DND-41 (cell line): Measurements from ENCODE around the gene FAM13A.
"Not testable (repeated sequence)": the region's sequence is repeated elsewhere in the genome, so short reads cannot be mapped to it uniquely, and the experiment has no call there.

ENCODE experiments used
- ATAC-seq: fragments of 200-7000 bp; cut with Tn5 transposase; 3 replicates; pipeline ENCODE4 v1.9.1; 2021; ENCODE audit warnings: low read depth; ENCODE audit not compliant: insufficient read depth
- DNase-seq: peaks from one replicate; pipeline ENCODE4 v3.0.0-alpha.2; 2020
- H2AFZ ChIP-seq: 2 replicates; pipeline ENCODE4 v1.6.0; 2012; ENCODE audit warnings: low read depth, low read length
- H3K27ac ChIP-seq: 2 replicates; pipeline ENCODE4 v1.5.1; 2012; ENCODE audit warnings: low read length, inconsistent platforms
- H3K27me3 ChIP-seq: fragments of 200-600 bp; sonication (generic); 2 replicates; pipeline ENCODE4 v1.6.0; 2012; ENCODE audit warnings: low read length, mild to moderate bottlenecking, inconsistent platforms; ENCODE audit not compliant: insufficient read depth, poor library complexity
- H3K36me3 ChIP-seq: 2 replicates; pipeline ENCODE4 v1.5.1; 2012; ENCODE audit warnings: low read length, inconsistent platforms; ENCODE audit not compliant: insufficient read depth
- H3K4me1 ChIP-seq: 2 replicates; pipeline ENCODE4 v1.5.1; 2012; ENCODE audit warnings: mild to moderate bottlenecking, low read length; ENCODE audit not compliant: insufficient read depth
- H3K4me2 ChIP-seq: 2 replicates; pipeline ENCODE4 v1.6.0; 2012; ENCODE audit warnings: mild to moderate bottlenecking, moderate library complexity, low read length, inconsistent platforms; ENCODE audit not compliant: insufficient read depth
- H3K4me3 ChIP-seq, 2 experiments: fragments of 200-600 bp in 1 of 2; shearing (Covaris generic) in 1 of 2; 2 replicates each; pipeline ENCODE4 v1.5.1; 2012 to 2016; ENCODE audit warnings: inconsistent platforms in 2 of 2, low read length in 2 of 2, mild to moderate bottlenecking in 2 of 2, low read depth in 1 of 2, moderate library complexity in 1 of 2
- H3K79me2 ChIP-seq: 2 replicates; pipeline ENCODE4 v1.6.0; 2012; ENCODE audit warnings: low read length, inconsistent platforms; ENCODE audit not compliant: insufficient read depth
- H3K9ac ChIP-seq: 2 replicates; pipeline ENCODE4 v1.6.0; 2012; ENCODE audit warnings: low read depth, mild to moderate bottlenecking, inconsistent platforms, low read length, moderate library complexity
- H3K9me3 ChIP-seq: 2 replicates; pipeline ENCODE4 v1.5.1; 2012; ENCODE audit warnings: low read length, moderate library complexity, mild to moderate bottlenecking, inconsistent platforms; ENCODE audit not compliant: insufficient read depth, severe bottlenecking
- H4K20me1 ChIP-seq: 2 replicates; pipeline ENCODE4 v1.6.0; 2012; ENCODE audit warnings: low read length; ENCODE audit not compliant: insufficient read depth
- CTCF ChIP-seq: IDR thresholded peaks from 2 replicates; pipeline ENCODE4 v1.5.1; 2012; ENCODE audit warnings: borderline replicate concordance, low read length, moderate library complexity, mild to moderate bottlenecking; ENCODE audit not compliant: poor library complexity, severe bottlenecking; ENCODE audit errors: extremely low read depth
- EZH2 ChIP-seq: IDR thresholded peaks from 3 replicates; pipeline ENCODE4 v1.6.1; 2012; ENCODE audit warnings: borderline replicate concordance, low read depth, mild to moderate bottlenecking, moderate library complexity, low read length, inconsistent platforms; ENCODE audit not compliant: severe bottlenecking

FAM13A gene

GRCh38 chr4:89069481-89069880, 12.5 kb upstream of the FAM13A start:
- no peak overlapping the region for H3K9ac ChIP-seq
- DNase-seq (no peak), ATAC-seq (no peak)
- no peaks in the 10 kb centered on the region for H3K4me1 ChIP-seq
- H3K27ac ChIP-seq = no peak overlapping the region
- H3K4me3 ChIP-seq = no peak overlapping the region
- no peak for TF ChIP-seq CTCF
- no peaks in the 10 kb centered on the region for H3K36me3 ChIP-seq
- H3K4me2 ChIP-seq = no peak overlapping the region
- no peaks in the 10 kb centered on the region for H3K9me3 ChIP-seq
- no peak overlapping the region for H2AFZ ChIP-seq
- no peaks in the 10 kb centered on the region for H4K20me1 ChIP-seq
- H3K79me2 ChIP-seq = no peaks in the 10 kb centered on the region
- no peaks in the 10 kb centered on the region for H3K27me3 ChIP-seq

GRCh38 chr4:89067417-89067816, 10.4 kb upstream of the FAM13A start:
- no peak overlapping the region for H2AFZ ChIP-seq
- ATAC-seq (no peak), DNase-seq (no peak)
- no peak overlapping the region for H3K4me3 ChIP-seq
- no peak overlapping the region for H3K4me2 ChIP-seq
- no peak overlapping the region for H3K9ac ChIP-seq
- H4K20me1 ChIP-seq = no peaks in the 10 kb centered on the region
- TF ChIP-seq EZH2 = no peak
- TF ChIP-seq CTCF = no peak
- H3K9me3 ChIP-seq = no peaks in the 10 kb centered on the region
- H3K36me3 ChIP-seq = no peaks in the 10 kb centered on the region
- no peaks in the 10 kb centered on the region for H3K27me3 ChIP-seq
- no peaks in the 10 kb centered on the region for H3K4me1 ChIP-seq
- H3K27ac ChIP-seq = no peak overlapping the region
- H3K79me2 ChIP-seq = no peaks in the 10 kb centered on the region

GRCh38 chr4:89064848-89065247, 7.9 kb upstream of the FAM13A start:
- Histone ChIP-seq H3K79me2 (no peaks in the 10 kb centered on the region), H3K4me2 (no peak overlapping the region), H3K4me3 (no peak overlapping the region), H3K27me3 (no peaks in the 10 kb centered on the region), H4K20me1 (no peaks in the 10 kb centered on the region), H3K36me3 (no peaks in the 10 kb centered on the region), H3K27ac (no peak overlapping the region), H3K9me3 (no peaks in the 10 kb centered on the region), H2AFZ (no peak overlapping the region), H3K9ac (no peak overlapping the region), H3K4me1 (no peaks in the 10 kb centered on the region)
- TF ChIP-seq CTCF (no peak), EZH2 (no peak)
- no peak for ATAC-seq
- no peak for DNase-seq

- not testable (repeated sequence) for H2AFZ ChIP-seq, H3K9ac ChIP-seq, H3K4me3 ChIP-seq, H3K4me2 ChIP-seq, DNase-seq, H4K20me1 ChIP-seq, H3K36me3 ChIP-seq, H3K27me3 ChIP-seq, H3K79me2 ChIP-seq, ATAC-seq, H3K4me1 ChIP-seq, H3K9me3 ChIP-seq, H3K27ac ChIP-seq
Observed at GRCh38 chr4:89057844-89058243, 859 bp upstream of the FAM13A start.
